Gastrocnemius medialis (tissue), 4 donors: Measurements from ENCODE around the gene ATF3. TPM values are rescaled to one million over a fixed set of nuclear protein-coding genes. Genes with fewer than 3 reads are reported as not detected.

ENCODE experiments used
- ATAC-seq, 2 donors: fragments of 150-250 bp; one replicate each; pipeline ENCODE4 v1.9.1; 2016
- DNase-seq, 2 donors: peaks; one replicate each; pipeline ENCODE4 v3.0.0-alpha.2; 2019
- H3K27ac ChIP-seq, 4 donors: fragments of 200-600 bp; sonication (generic); 1 replicate in 1 of 4; 2 replicates in 3 of 4; pipeline ENCODE4 v1.5.1; 2016 to 2018; ENCODE audit warnings: mild to moderate bottlenecking in 2 of 4, moderate library complexity in 1 of 4
- H3K27me3 ChIP-seq, 3 donors: fragments of 200-600 bp; sonication (generic) in 2 of 3; 1 replicate in 1 of 3; 2 replicates in 2 of 3; pipeline versions ENCODE4 v1.5.1 to v1.6.0; 2016 to 2019; ENCODE audit warnings: mild to moderate bottlenecking in 1 of 3, moderate library complexity in 1 of 3
- H3K36me3 ChIP-seq, 2 donors: fragments of 200-600 bp; sonication (generic) in 1 of 2; one replicate each; pipeline ENCODE4 v1.5.1; 2017 to 2018
- H3K4me1 ChIP-seq, 2 donors: fragments of 200-600 bp; sonication (generic) in 1 of 2; one replicate each; pipeline ENCODE4 v1.5.1; 2016 to 2017; ENCODE audit warnings: mild to moderate bottlenecking in 2 of 2
- H3K4me3 ChIP-seq, 4 donors: fragments of 200-600 bp; sonication (generic) in 3 of 4; 1 replicate in 1 of 4; 2 replicates in 3 of 4; pipeline ENCODE4 v1.5.1; 2016 to 2019; ENCODE audit warnings: mild to moderate bottlenecking in 2 of 4
- H3K9me3 ChIP-seq, 3 donors: fragments of 200-600 bp; sonication (generic) in 2 of 3; 1 replicate in 1 of 3; 2 replicates in 2 of 3; pipeline ENCODE4 v1.5.1; 2016 to 2019
- CTCF ChIP-seq, 5 experiments: fragments of 450-650 bp in 3 of 5; fragments of 200-600 bp in 2 of 5; sonication (generic) in 2 of 5; IDR thresholded peaks in 4 of 5; conservative IDR thresholded peaks in 1 of 5; 1 replicate in 4 of 5; 2 replicates in 1 of 5; pipeline ENCODE4 v1.5.1; 2016 to 2019; ENCODE audit warnings: antibody characterized with exemption in 5 of 5, mild to moderate bottlenecking in 3 of 5, moderate library complexity in 3 of 5
- POLR2A ChIP-seq, 2 donors: fragments of 450-650 bp; IDR thresholded peaks; one replicate each; pipeline ENCODE4 v1.6.1; 2017; ENCODE audit warnings: antibody characterized with exemption in 2 of 2, mild to moderate bottlenecking in 2 of 2, moderate library complexity in 2 of 2
- in situ Hi-C, 4 donors: fragments of 200-750 bp; cut with MboI; loops; one replicate each; pipeline versions ENCODE4 v1.15.0 to v1.8.0; 2017; ENCODE audit warnings: low sequenced_read_pairs in 4 of 4
- intact Hi-C: fragments of 100-400 bp; cut with DNase I; formaldehyde crosslinking; loops from one replicate; pipeline ENCODE4 v1.15.1; 2023; ENCODE audit warnings: low total_unique reads
- total RNA-seq, 4 donors: library from RNA; depleted of rRNA; stranded (reverse); fragments of >200 nt; gene quantifications; one replicate each; pipeline versions ENCODE4 v1.1.0 to v1.2.3, GENCODE V29; 2016

ATF3 gene
- total RNA-seq, 4 donors from 2014 or later: 1.9 to 7.4 (median 7.2) TPM

GRCh38 chr1:212644866-212645545, 36.4 kb downstream of the ATF3 start:
- intact Hi-C loops: no loop called here
- Histone ChIP-seq H3K4me1 (no peaks in the 10 kb centered on the region), H3K9me3 (no peaks in the 10 kb centered on the region), H3K4me3 (no peak overlapping the region), H3K27ac (no peak overlapping the region), H3K36me3 (no peaks in the 10 kb centered on the region), H3K27me3 (no peaks in the 10 kb centered on the region)
- no peak for DNase-seq
- in situ Hi-C loops: no loop called here
- no peak for ATAC-seq
- no peak for TF ChIP-seq CTCF (IDR thresholded peaks at IDR 0.05 in 4 of 5, conservative IDR thresholded peaks at IDR 0.05 in 1 of 5)
- no peak for TF ChIP-seq POLR2A (IDR thresholded peaks at IDR 0.05)

GRCh38 chr1:212645546-212646543, 37.3 kb downstream of the ATF3 start:
- in situ Hi-C loops: no loop called here
- no peak for TF ChIP-seq CTCF (IDR thresholded peaks at IDR 0.05 in 4 of 5, conservative IDR thresholded peaks at IDR 0.05 in 1 of 5)
- TF ChIP-seq POLR2A (IDR thresholded peaks at IDR 0.05): no peak
- no peak for DNase-seq
- Histone ChIP-seq H3K4me3 (no peak overlapping the region), H3K9me3 (no peaks in the 10 kb centered on the region), H3K27ac (no peak overlapping the region), H3K4me1 (no peaks in the 10 kb centered on the region), H3K27me3 (no peaks in the 10 kb centered on the region), H3K36me3 (no peaks in the 10 kb centered on the region)
- intact Hi-C loops: no loop called here
- no peak for ATAC-seq

GRCh38 chr1:212646588-212646987, 38.0 kb downstream of the ATF3 start:
- no peaks in the 10 kb centered on the region for H3K36me3 ChIP-seq
- no peaks in the 10 kb centered on the region for H3K27me3 ChIP-seq
- TF ChIP-seq CTCF (IDR thresholded peaks at IDR 0.05 in 4 of 5, conservative IDR thresholded peaks at IDR 0.05 in 1 of 5): no peak
- TF ChIP-seq POLR2A (IDR thresholded peaks at IDR 0.05): no peak
- intact Hi-C loops (no loop called here), in situ Hi-C loops (no loop called here)
- no peaks in the 10 kb centered on the region for H3K9me3 ChIP-seq
- no peaks in the 10 kb centered on the region for H3K4me1 ChIP-seq
- no peak for ATAC-seq
- H3K27ac ChIP-seq: no peak overlapping the region
- H3K4me3 ChIP-seq: no peak overlapping the region
- no peak for DNase-seq

- no peaks in the 10 kb centered on the region for H3K9me3 ChIP-seq
- no peaks in the 10 kb centered on the region for H3K4me1 ChIP-seq
- H3K4me3 ChIP-seq: no peak overlapping the region
- TF ChIP-seq POLR2A (IDR thresholded peaks at IDR 0.05) (no peak), CTCF (IDR thresholded peaks at IDR 0.05 in 4 of 5, conservative IDR thresholded peaks at IDR 0.05 in 1 of 5) (no peak)
- H3K27me3 ChIP-seq: no peaks in the 10 kb centered on the region
- intact Hi-C loops: no loop called here
- H3K36me3 ChIP-seq: no peaks in the 10 kb centered on the region
- in situ Hi-C loops: no loop called here
- ATAC-seq (no peak), DNase-seq (no peak)
- no peak overlapping the region for H3K27ac ChIP-seq
Measured at GRCh38 chr1:212647004-212647403, 38.4 kb downstream of the ATF3 start.
